Mononuclear cell (primary cell): ENCODE data around the gene CD226. TPM values are rescaled to one million over a fixed set of nuclear protein-coding genes. Genes with fewer than 3 reads are reported as not detected.
"Not testable (repeated sequence)": the region's sequence is repeated elsewhere in the genome, so short reads cannot be mapped to it uniquely, and the experiment has no call there.

ENCODE experiments used
- H3K27me3 ChIP-seq: 2 replicates; pipeline ENCODE4 v1.6.0; 2011; ENCODE audit warnings: low read length, control low read depth; ENCODE audit not compliant: insufficient read depth
- H3K4me1 ChIP-seq: 2 replicates; pipeline ENCODE4 v1.5.1; 2011; ENCODE audit warnings: mild to moderate bottlenecking, low read length, control low read depth; ENCODE audit not compliant: insufficient read depth
- H3K4me3 ChIP-seq: 2 replicates; pipeline ENCODE4 v1.5.1; 2011; ENCODE audit warnings: mild to moderate bottlenecking, low read length, moderate library complexity
- H3K9me3 ChIP-seq: 2 replicates; pipeline ENCODE4 v1.5.1; 2011; ENCODE audit warnings: low read depth, mild to moderate bottlenecking, control low read depth, low read length
- total RNA-seq: library from RNA; depleted of rRNA; stranded (reverse); fragments of >200 nt; gene quantifications from one replicate; pipeline ENCODE4 v1.2.3, GENCODE V29; 2012

CD226 gene
- total RNA-seq, 1 donor = 64.1 TPM

GRCh38 chr18:69899154-69899923 lies 48.3 kb downstream of the CD226 start:
- not testable (repeated sequence) for H3K9me3 ChIP-seq, H3K27me3 ChIP-seq, H3K4me3 ChIP-seq
- peaks cover 18% of the 10 kb centered on the region for H3K4me1 ChIP-seq

DNA sequence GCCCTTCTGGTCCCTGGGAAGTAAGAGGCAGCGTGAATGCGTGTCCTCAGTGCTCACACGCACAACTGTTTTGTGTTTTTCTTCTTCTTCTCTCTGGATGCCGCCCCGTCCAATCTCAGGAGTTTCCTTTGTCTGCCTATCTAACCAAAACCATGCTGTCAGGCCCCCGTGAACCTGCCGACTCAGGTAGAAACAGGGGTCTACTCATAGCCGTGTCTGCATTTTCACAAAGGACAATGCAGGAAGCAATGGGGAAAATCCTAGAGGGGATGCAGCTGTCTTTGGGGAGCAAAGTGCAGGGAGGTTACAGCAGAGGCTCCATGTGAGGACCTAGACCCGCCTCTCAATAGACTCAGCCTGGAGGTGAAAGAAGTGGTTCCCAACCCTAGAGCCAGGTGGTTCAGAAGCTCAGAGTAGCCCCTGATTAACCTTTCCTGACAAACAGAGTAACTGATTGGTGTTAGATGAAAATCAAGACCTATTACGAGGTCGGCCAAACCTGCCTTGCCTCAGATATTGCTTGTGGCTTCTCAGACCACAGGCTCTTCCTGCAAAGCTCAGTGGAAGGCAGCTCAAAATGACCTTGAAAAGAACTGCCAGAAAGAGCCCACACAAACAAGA lies 49.3 kb downstream of the CD226 start:
- Histone ChIP-seq H3K4me3 (no peak overlapping the region), H3K9me3 (no peaks in the 10 kb centered on the region), H3K27me3 (no peaks in the 10 kb centered on the region), H3K4me1 (peaks cover 18% of the 10 kb centered on the region)

DNA sequence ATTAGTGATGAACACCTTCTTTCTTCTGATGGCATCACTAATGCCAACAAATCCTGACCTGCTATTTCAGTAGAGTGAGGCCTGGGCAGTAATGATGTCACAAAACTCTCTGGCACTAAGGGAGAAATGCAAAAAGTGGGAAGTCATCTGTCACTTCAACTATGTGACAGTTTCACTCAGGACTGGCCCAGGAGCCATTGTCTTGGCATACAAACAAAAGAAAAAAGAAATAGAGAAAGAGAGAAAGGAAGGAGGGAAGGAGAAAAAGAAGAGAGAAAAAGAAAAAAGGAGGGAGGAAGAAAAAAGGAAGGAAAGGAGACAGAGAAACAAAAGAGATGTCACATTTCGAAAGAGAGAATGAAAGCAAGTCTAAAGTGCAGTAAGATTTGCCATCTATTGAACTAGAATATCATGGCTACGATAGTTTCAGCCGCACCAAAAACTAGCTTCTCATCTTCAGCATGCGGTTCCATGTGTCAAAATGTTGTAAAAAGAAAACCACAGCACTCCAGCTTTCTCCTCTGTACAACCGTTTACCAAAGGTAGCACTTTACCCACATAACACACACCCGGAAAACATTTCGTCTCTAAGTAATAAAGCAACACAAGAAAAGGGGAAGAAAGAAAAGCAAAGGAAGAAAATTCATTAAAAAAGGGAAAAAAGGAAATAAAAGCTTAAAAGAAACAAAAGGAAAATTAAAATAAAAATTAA lies 50.1 kb downstream of the CD226 start:
- Histone ChIP-seq H3K4me1 (peaks cover 18% of the 10 kb centered on the region), H3K9me3 (no peaks in the 10 kb centered on the region), H3K4me3 (no peak overlapping the region), H3K27me3 (no peaks in the 10 kb centered on the region)

GRCh38 chr18:69895066-69896047 lies 52.3 kb downstream of the CD226 start:
- peaks cover 21% of the 10 kb centered on the region for H3K4me1 ChIP-seq
- no peaks in the 10 kb centered on the region for H3K27me3 ChIP-seq
- H3K9me3 ChIP-seq = no peaks in the 10 kb centered on the region
- no peak overlapping the region for H3K4me3 ChIP-seq

DNA sequence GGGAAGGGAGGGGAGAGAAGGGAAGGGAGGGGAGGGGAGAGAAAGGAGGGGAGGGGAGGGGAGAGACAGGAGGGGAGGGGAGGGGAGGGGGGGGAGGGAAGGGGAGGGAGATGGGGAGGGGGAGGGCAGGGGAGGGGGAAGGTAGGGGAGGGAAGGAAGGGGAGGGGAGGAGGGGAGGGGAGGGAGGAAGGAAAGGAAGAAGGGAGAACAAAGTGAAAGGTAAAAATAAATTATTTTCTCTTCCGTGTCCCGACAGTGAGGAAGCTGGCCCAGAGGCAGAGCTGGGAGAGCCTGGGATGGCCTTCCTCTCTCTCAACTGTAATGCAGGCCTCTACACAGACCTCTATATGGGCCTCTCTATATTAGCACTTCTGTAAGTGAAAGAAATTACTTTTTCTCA lies 53.2 kb downstream of the CD226 start:
- Histone ChIP-seq H3K4me3 (no peak overlapping the region), H3K9me3 (no peaks in the 10 kb centered on the region), H3K4me1 (peaks cover 21% of the 10 kb centered on the region), H3K27me3 (no peaks in the 10 kb centered on the region)

- no peak overlapping the region for H3K4me3 ChIP-seq
- no peaks in the 10 kb centered on the region for H3K27me3 ChIP-seq
- peaks cover 7% of the 10 kb centered on the region for H3K4me1 ChIP-seq
- H3K9me3 ChIP-seq = no peaks in the 10 kb centered on the region
These were observed 57.1 kb downstream of the CD226 start for GRCh38 chr18:69890558-69890957.

DNA sequence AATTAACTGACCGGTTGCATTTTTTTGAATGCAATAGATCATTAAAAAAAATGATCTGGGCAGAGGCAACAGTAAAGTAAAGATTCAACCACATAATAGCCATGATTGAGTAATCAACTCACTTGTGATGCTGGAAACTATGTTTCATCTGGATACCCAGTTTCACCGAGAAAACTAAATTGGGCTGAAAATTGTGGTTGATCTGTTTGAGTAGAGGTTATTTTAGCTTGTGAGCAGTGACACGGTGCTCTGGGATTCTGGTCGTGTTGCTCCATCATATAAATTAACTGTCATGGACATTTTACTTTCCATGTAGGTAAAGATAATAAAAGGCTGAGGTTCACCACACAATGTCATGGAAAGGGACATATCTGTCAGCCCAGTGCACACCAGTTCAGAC lies 58.7 kb downstream of the CD226 start:
- H3K4me3 ChIP-seq = no peak overlapping the region
- H3K4me1 ChIP-seq = peaks cover 10% of the 10 kb centered on the region
- H3K27me3 ChIP-seq = no peaks in the 10 kb centered on the region
- H3K9me3 ChIP-seq = no peaks in the 10 kb centered on the region

DNA sequence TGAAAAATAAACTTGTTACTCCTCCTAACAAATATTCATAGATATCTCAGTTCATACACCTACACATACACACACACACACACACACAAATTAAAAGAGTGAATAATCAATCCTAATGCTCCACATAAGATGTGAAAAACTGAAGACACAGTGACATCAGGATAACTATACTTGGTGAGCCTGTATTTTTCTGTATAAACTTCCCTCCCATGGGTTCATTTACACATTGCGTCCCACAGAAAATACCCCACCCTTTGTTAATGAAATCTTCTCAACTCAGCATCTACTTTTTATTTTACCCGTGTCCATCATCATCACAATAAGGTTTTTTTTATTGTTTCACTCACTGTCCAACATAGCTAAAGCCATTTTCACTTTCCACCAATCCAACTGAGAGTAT lies 60.4 kb downstream of the CD226 start:
- H3K9me3 ChIP-seq = no peaks in the 10 kb centered on the region
- no peak overlapping the region for H3K4me3 ChIP-seq
- H3K27me3 ChIP-seq = no peaks in the 10 kb centered on the region
- H3K4me1 ChIP-seq = peaks cover 10% of the 10 kb centered on the region

DNA sequence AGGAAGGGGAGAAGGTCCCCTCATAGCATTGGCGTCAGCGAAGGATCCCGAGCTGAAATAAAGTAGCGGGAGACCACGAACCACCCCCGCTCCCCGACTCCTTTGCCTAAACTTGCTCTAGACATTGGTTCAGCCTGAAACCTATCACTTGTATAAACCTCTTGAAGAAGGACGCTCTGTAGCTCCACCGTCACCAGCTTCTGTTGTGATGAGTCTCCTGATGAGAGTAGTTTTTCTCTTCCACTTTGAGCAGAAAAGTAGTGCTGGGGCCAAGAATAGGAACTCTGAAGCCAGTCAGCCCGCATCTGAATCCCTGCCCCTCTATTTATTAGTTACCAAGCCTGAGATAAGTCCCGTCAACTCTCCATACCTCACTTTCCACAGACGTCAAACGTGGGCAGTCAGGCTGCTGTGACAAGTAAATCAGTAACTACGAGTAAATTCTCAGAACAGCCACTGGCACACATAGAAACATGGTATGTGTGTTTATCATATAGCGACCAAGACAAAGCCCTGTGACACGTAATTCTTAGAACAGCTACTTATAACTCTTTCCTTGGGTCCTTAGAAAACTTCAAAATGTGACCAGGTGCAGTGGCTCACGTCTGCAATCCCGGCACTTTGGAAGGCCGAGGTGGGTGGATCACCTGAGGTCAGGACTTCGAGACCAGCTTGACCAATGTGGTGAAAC lies 61.7 kb downstream of the CD226 start:
- H3K27me3 ChIP-seq = no peaks in the 10 kb centered on the region
- H3K4me3 ChIP-seq = no peak overlapping the region
- peaks cover 10% of the 10 kb centered on the region for H3K4me1 ChIP-seq
- no peaks in the 10 kb centered on the region for H3K9me3 ChIP-seq

- Histone ChIP-seq H3K27me3 (no peaks in the 10 kb centered on the region), H3K4me1 (peaks cover 8% of the 10 kb centered on the region), H3K9me3 (no peaks in the 10 kb centered on the region), H3K4me3 (no peak overlapping the region)
These were observed 62.3 kb downstream of the CD226 start for GRCh38 chr18:69885355-69885754.

DNA sequence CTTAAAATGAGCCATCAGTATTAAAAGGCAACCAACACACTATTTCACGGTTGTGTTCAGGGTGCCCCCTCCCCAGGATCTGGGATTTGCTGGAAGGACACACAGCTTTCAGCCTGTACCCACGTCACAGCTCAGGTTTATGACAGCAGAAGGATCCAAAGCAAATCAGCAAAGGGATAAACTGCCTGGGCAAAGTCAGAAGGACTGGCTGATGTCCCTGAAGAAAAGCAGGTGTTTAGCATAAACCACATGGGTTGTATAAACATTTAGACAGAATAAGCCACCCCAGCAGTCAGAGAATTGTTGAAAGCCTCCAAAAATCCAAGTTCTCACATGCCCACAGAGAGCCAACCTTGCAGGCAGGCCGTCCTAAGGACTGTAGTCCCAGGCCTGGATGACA lies 63.9 kb downstream of the CD226 start:
- H3K9me3 ChIP-seq = no peaks in the 10 kb centered on the region
- H3K4me3 ChIP-seq = no peak overlapping the region
- H3K27me3 ChIP-seq = no peaks in the 10 kb centered on the region
- peaks cover 8% of the 10 kb centered on the region for H3K4me1 ChIP-seq

- Histone ChIP-seq H3K4me1 (peaks cover 8% of the 10 kb centered on the region), H3K4me3 (no peak overlapping the region), H3K27me3 (no peaks in the 10 kb centered on the region), H3K9me3 (no peaks in the 10 kb centered on the region)
These were observed 64.6 kb downstream of the CD226 start for GRCh38 chr18:69882965-69883668.

GRCh38 chr18:69880083-69880482 lies 67.6 kb downstream of the CD226 start:
- peaks cover 4% of the 10 kb centered on the region for H3K4me1 ChIP-seq
- no peaks in the 10 kb centered on the region for H3K27me3 ChIP-seq
- H3K4me3 ChIP-seq = no peak overlapping the region
- no peaks in the 10 kb centered on the region for H3K9me3 ChIP-seq

GRCh38 chr18:69879051-69879450 lies 68.6 kb downstream of the CD226 start:
- not testable (repeated sequence) for H3K4me3 ChIP-seq, H3K9me3 ChIP-seq, H3K27me3 ChIP-seq, H3K4me1 ChIP-seq
